ENCODE data around the gene COL27A1.
"Not testable (repeated sequence)": the region's sequence is repeated elsewhere in the genome, so short reads cannot be mapped to it uniquely, and the experiment has no call there.

DNA sequence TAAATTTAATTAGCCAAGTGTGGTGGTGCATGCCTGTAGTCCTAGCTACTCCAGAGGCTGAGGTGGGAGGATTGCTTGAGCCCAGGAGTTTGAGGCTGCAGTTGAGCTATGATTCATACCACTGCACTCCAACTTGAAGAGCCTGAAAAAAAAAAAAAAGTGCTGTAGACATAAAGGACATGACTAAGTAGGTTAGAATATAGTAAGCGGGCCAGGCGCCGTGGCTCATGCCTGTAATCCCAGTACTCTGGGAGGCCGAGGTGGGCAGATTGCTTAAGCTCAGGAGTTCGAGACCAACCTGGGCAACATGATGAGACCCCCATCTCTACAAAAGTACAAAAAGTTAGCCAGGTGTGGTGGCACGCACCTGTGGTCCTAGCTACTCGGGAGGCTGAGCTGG, 165.4 kb downstream of the COL27A1 start:
- TF ChIP-seq, protein P1, sequence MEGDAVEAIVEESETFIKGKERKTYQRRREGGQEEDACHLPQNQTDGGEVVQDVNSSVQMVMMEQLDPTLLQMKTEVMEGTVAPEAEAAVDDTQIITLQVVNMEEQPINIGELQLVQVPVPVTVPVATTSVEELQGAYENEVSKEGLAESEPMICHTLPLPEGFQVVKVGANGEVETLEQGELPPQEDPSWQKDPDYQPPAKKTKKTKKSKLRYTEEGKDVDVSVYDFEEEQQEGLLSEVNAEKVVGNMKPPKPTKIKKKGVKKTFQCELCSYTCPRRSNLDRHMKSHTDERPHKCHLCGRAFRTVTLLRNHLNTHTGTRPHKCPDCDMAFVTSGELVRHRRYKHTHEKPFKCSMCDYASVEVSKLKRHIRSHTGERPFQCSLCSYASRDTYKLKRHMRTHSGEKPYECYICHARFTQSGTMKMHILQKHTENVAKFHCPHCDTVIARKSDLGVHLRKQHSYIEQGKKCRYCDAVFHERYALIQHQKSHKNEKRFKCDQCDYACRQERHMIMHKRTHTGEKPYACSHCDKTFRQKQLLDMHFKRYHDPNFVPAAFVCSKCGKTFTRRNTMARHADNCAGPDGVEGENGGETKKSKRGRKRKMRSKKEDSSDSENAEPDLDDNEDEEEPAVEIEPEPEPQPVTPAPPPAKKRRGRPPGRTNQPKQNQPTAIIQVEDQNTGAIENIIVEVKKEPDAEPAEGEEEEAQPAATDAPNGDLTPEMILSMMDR (IDR thresholded peaks at IDR 0.05): not testable (repeated sequence)
- not testable (repeated sequence) for TF ChIP-seq EZH2phosphoT487, EZH2 (IDR thresholded peaks at IDR 0.05)
